Left ventricle myocardium superior (tissue), 1 donor: ENCODE results near the gene SSH2. TPM values are rescaled to one million over a fixed set of nuclear protein-coding genes. Genes with fewer than 3 reads are reported as not detected.

Experiments
- ATAC-seq: fragments of 200-7000 bp; cut with Tn5 transposase; one replicate; pipeline ENCODE4 v1.9.1; 2020; ENCODE audit warnings: mild to moderate bottlenecking, moderate library complexity
- DNase-seq: peaks from one replicate; pipeline ENCODE4 v3.0.0-alpha.2; 2020
- intact Hi-C: fragments of 100-400 bp; cut with micrococcal nuclease; formaldehyde crosslinking; loops from one replicate; pipeline ENCODE4 v1.11.0; 2022
- total RNA-seq: library from RNA; stranded (reverse); fragmentation: NEBNext Ultra II Directional; extraction: Animal tissue kit (Norgen Biotek cat#: 25700); gene quantifications from one replicate; pipeline ENCODE4 v1.2.1, GENCODE V29; 2021
- donor health status: DM: no; HTN: yes; CAD: no; lungs with severe emphysema.

SSH2 gene
- total RNA-seq, 1 donor from 2014 or later: 36.8 TPM

- DNase-seq (no peak), ATAC-seq (no peak)
- intact Hi-C loops: loop anchor here (5.0 kb wide), 1 partner anchor 122 kb away; no protein-coding TSS in a partner anchor
Measured at GRCh38 chr17:29764217-29764616, 165.8 kb downstream of the SSH2 start.

- intact Hi-C loops: loop anchor here (5.0 kb wide), 1 partner anchor 121 kb away; no protein-coding TSS in a partner anchor
- DNase-seq: no peak
Measured at GRCh38 chr17:29763273-29763672, 166.8 kb downstream of the SSH2 start.

GRCh38 chr17:29761040-29761761 lies 168.8 kb downstream of the SSH2 start:
- intact Hi-C loops: loop anchor here (5.0 kb wide), 1 partner anchor 119 kb away; no protein-coding TSS in a partner anchor
- DNase-seq (peak; percentile 97), ATAC-seq (peak; percentile 98)

More at GRCh38 chr17:29763273-29763672, 166.8 kb downstream of the SSH2 start:
- no peak for ATAC-seq

GRCh38 chr17:29760279-29761039 lies 169.6 kb downstream of the SSH2 start:
- intact Hi-C loops: loop anchor here (5.0 kb wide), 1 partner anchor 118 kb away; no protein-coding TSS in a partner anchor
- DNase-seq (no peak), ATAC-seq (peak; percentile 45)

GRCh38 chr17:29758255-29758654 lies 171.8 kb downstream of the SSH2 start:
- no peak for ATAC-seq
- intact Hi-C loops: no loop called here
- no peak for DNase-seq

GRCh38 chr17:29757788-29758187 lies 172.2 kb downstream of the SSH2 start:
- no peak for DNase-seq
- intact Hi-C loops: no loop called here
- ATAC-seq: no peak

GRCh38 chr17:29753845-29754439 lies 176.1 kb downstream of the SSH2 start:
- ATAC-seq (no peak), DNase-seq (no peak)
- intact Hi-C loops: no loop called here

- intact Hi-C loops: no loop called here
- DNase-seq: no peak
- ATAC-seq: no peak
Measured at GRCh38 chr17:29749045-29749825, 180.8 kb downstream of the SSH2 start.

- DNase-seq (no peak), ATAC-seq (no peak)
- intact Hi-C loops: no loop called here
Measured at GRCh38 chr17:29748400-29748799, 181.6 kb downstream of the SSH2 start.

GRCh38 chr17:29747660-29748059 lies 182.4 kb downstream of the SSH2 start:
- intact Hi-C loops: no loop called here
- ATAC-seq (no peak), DNase-seq (no peak)

- intact Hi-C loops: no loop called here
- ATAC-seq (no peak), DNase-seq (no peak)
Measured at GRCh38 chr17:29746669-29747068, 183.4 kb downstream of the SSH2 start.

GRCh38 chr17:29744121-29744520 lies 185.9 kb downstream of the SSH2 start:
- intact Hi-C loops: no loop called here
- peak; percentile 45 for ATAC-seq
- peak; percentile 31 for DNase-seq

GRCh38 chr17:29742210-29742513 lies 187.9 kb downstream of the SSH2 start:
- intact Hi-C loops: no loop called here
- no peak for DNase-seq
- no peak for ATAC-seq

GRCh38 chr17:29740017-29740416 lies 190.0 kb downstream of the SSH2 start:
- intact Hi-C loops: no loop called here
- DNase-seq (no peak), ATAC-seq (peak; percentile 12)

- no peak for DNase-seq
Measured at GRCh38 chr17:29734640-29735039, 195.4 kb downstream of the SSH2 start.

GRCh38 chr17:29733166-29733565 lies 196.9 kb downstream of the SSH2 start:
- ATAC-seq: no peak

More at GRCh38 chr17:29734640-29735039, 195.4 kb downstream of the SSH2 start:
- intact Hi-C loops: no loop called here
- ATAC-seq: no peak

GRCh38 chr17:29732613-29733012 lies 197.4 kb downstream of the SSH2 start:
- intact Hi-C loops: no loop called here
- ATAC-seq: peak; percentile 93
- no peak for DNase-seq

More at GRCh38 chr17:29733166-29733565, 196.9 kb downstream of the SSH2 start:
- intact Hi-C loops: no loop called here
- DNase-seq: no peak

GRCh38 chr17:29732209-29732608 lies 197.8 kb downstream of the SSH2 start:
- ATAC-seq: no peak
- intact Hi-C loops: no loop called here
- DNase-seq: no peak

- no peak for DNase-seq
- intact Hi-C loops: no loop called here
- no peak for ATAC-seq
Measured at GRCh38 chr17:29731589-29731929, 198.5 kb downstream of the SSH2 start.
